ENCODE measurements around the gene CEP72. TPM values are rescaled to one million over a fixed set of nuclear protein-coding genes. Genes with fewer than 3 reads are reported as not detected.

The CEP72 gene
- total RNA-seq, 4 donors from 2014 or later: 3.3 to 6.6 (median 5.0) TPM

GRCh38 chr5:606061-606460 is 6.1 kb upstream of the CEP72 start:
- DNase-seq (ENCODE audit: low spot score in 2 of 2): no peak
- Histone ChIP-seq H3K4me1 (peaks cover 0 to 11% (median 4%) of the 10 kb centered on the region in 4 donors), H3K27ac (no peak overlapping the region), H3K4me3 (no peak overlapping the region), H3K9me3 (no peaks in the 10 kb centered on the region), H3K27me3 (peaks cover 0 to 11% of the 10 kb centered on the region in 2 donors), H3K36me3 (no peaks in the 10 kb centered on the region)
- 87 to 88% methylated on average over 8 of the region's 8 CpGs for WGBS, 2 donors
- TF ChIP-seq EP300 (IDR thresholded peaks at IDR 0.05): no peak
- TF ChIP-seq, protein P1, sequence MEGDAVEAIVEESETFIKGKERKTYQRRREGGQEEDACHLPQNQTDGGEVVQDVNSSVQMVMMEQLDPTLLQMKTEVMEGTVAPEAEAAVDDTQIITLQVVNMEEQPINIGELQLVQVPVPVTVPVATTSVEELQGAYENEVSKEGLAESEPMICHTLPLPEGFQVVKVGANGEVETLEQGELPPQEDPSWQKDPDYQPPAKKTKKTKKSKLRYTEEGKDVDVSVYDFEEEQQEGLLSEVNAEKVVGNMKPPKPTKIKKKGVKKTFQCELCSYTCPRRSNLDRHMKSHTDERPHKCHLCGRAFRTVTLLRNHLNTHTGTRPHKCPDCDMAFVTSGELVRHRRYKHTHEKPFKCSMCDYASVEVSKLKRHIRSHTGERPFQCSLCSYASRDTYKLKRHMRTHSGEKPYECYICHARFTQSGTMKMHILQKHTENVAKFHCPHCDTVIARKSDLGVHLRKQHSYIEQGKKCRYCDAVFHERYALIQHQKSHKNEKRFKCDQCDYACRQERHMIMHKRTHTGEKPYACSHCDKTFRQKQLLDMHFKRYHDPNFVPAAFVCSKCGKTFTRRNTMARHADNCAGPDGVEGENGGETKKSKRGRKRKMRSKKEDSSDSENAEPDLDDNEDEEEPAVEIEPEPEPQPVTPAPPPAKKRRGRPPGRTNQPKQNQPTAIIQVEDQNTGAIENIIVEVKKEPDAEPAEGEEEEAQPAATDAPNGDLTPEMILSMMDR (IDR thresholded peaks at IDR 0.05): no peak
- TF ChIP-seq POLR2A (IDR thresholded peaks at IDR 0.05): no peak

DNA sequence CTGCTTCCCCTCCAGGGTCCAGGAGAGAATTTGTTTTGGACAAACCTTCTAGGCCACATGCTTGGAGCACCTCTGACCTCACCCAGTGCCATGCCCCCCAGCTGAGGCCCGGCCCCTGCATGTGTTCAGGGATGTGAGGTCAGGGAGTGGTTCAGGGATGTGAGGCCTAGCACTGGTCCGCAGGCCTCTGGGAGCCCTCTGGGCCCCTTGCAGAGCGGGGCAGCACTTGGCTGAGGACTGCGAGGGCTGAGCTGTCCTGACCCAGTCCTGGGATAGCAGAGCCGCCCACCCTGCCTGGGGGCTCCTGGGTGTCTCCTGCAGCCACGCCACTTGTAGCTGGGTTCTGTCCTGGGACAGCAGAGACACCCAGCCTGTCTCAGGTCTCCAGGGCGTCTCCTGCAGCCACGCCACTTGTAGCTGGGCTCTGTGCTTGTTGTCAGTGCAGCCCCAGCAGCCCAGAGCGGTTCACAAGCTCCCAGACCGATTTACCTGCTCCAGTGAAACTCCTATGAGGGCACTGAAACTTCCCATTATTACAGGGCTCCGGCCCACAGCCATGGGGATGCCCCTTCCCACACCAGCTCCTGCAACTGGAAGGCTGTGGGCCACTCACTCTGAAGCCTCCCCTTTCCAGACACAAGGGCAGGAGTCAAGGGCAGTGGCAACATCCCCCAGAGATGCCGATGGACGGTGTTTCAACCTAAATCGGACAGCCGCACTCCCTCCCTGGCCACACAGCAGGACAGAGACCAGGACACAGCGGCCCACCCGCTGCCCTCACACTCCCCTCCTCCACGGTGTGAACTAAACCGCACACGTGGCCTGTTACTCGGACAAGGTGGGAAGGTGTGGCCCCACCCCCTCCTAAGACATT is 5.4 kb upstream of the CEP72 start:
- TF ChIP-seq, protein P1 (IDR thresholded peaks at IDR 0.05): no peak
- no peak for TF ChIP-seq POLR2A (IDR thresholded peaks at IDR 0.05)
- no peak for TF ChIP-seq EP300 (IDR thresholded peaks at IDR 0.05)
- Histone ChIP-seq H3K27me3 (peaks cover 0 to 11% of the 10 kb centered on the region in 2 donors), H3K9me3 (no peaks in the 10 kb centered on the region), H3K4me1 (peaks cover 0 to 18% (median 10%) of the 10 kb centered on the region in 4 donors), H3K27ac (no peak overlapping the region), H3K4me3 (no peak overlapping the region), H3K36me3 (no peaks in the 10 kb centered on the region)
- WGBS, 2 donors: 55 to 59% methylated on average over 15 to 18 of the region's 21 CpGs
- DNase-seq (ENCODE audit: low spot score in 2 of 2): no peak

- DNase-seq (ENCODE audit: low spot score in 2 of 2): no peak
- no peak overlapping the region for H3K27ac ChIP-seq
These were observed 4.4 kb upstream of the CEP72 start for GRCh38 chr5:607541-608428.

GRCh38 chr5:608429-609370 is 3.4 kb upstream of the CEP72 start:
- DNase-seq (ENCODE audit: low spot score in 2 of 2): no peak
- whole genome bisulfite sequencing, 2 donors: 85 to 86% methylated on average over 23 to 28 of the region's 31 CpGs
- H3K4me1 ChIP-seq: peaks cover 0 to 31% (median 11%) of the 10 kb centered on the region in 4 donors

More at GRCh38 chr5:607541-608428, 4.4 kb upstream of the CEP72 start:
- Histone ChIP-seq H3K4me1 (peaks cover 0 to 22% (median 11%) of the 10 kb centered on the region in 4 donors), H3K4me3 (no peak overlapping the region), H3K27me3 (peaks cover 0 to 11% of the 10 kb centered on the region in 2 donors), H3K9me3 (no peaks in the 10 kb centered on the region), H3K36me3 (no peaks in the 10 kb centered on the region)
- 64 to 67% methylated on average over 37 of the region's 37 CpGs for WGBS, 2 donors
- TF ChIP-seq, protein P1 (IDR thresholded peaks at IDR 0.05): no peak
- TF ChIP-seq EP300 (IDR thresholded peaks at IDR 0.05) (no peak), POLR2A (IDR thresholded peaks at IDR 0.05) (no peak)

More at GRCh38 chr5:608429-609370, 3.4 kb upstream of the CEP72 start:
- no peak overlapping the region for H3K27ac ChIP-seq
- no peaks in the 10 kb centered on the region for H3K9me3 ChIP-seq
- no peak overlapping the region for H3K4me3 ChIP-seq
- peaks cover 0 to 11% of the 10 kb centered on the region in 2 donors for H3K27me3 ChIP-seq
- TF ChIP-seq, protein P1 (IDR thresholded peaks at IDR 0.05): no peak
- TF ChIP-seq POLR2A (IDR thresholded peaks at IDR 0.05) (no peak), EP300 (IDR thresholded peaks at IDR 0.05) (no peak)
- no peaks in the 10 kb centered on the region for H3K36me3 ChIP-seq
